Stimulated activated CD4-positive, alpha-beta T cell treated with anti-CD3 and anti-CD28 coated beads, Interleukin-2, amount 100 ng/mL, for 24 hours (primary cell): ENCODE data around the gene TACR1.
"Not testable (repeated sequence)": the region's sequence is repeated elsewhere in the genome, so short reads cannot be mapped to it uniquely, and the experiment has no call there.

Experiments
- DNase-seq, 2 donors: peaks; one replicate each; pipeline ENCODE4 v3.0.0-alpha.2; 2020

TACR1 gene

GRCh38 chr2:75076088-75076487 is 123.2 kb downstream of the TACR1 start:
- DNase-seq: no peak

GRCh38 chr2:75074708-75075107 is 124.6 kb downstream of the TACR1 start:
- DNase-seq: no peak

- DNase-seq: no peak
Observed at GRCh38 chr2:75074228-75074627, 125.1 kb downstream of the TACR1 start.

- DNase-seq: no peak
Observed at GRCh38 chr2:75071766-75072165, 127.6 kb downstream of the TACR1 start.

- no peak for DNase-seq
Observed at GRCh38 chr2:75068546-75068945, 130.8 kb downstream of the TACR1 start.

GRCh38 chr2:75067506-75067905 is 131.8 kb downstream of the TACR1 start:
- no peak for DNase-seq

- DNase-seq: no peak
Observed at GRCh38 chr2:75066121-75066902, 133.0 kb downstream of the TACR1 start.

- DNase-seq: no peak
Observed at GRCh38 chr2:75065402-75066008, 133.8 kb downstream of the TACR1 start.

GRCh38 chr2:75064691-75065396 is 134.5 kb downstream of the TACR1 start:
- DNase-seq: peak; percentile 60 to 66

GRCh38 chr2:75063906-75064305 is 135.4 kb downstream of the TACR1 start:
- DNase-seq: no peak

- DNase-seq: no peak
Observed at GRCh38 chr2:75058427-75058826, 140.9 kb downstream of the TACR1 start.

GRCh38 chr2:75057150-75057549 is 142.2 kb downstream of the TACR1 start:
- DNase-seq: not testable (repeated sequence)

- no peak for DNase-seq
Observed at GRCh38 chr2:75055820-75056675, 143.3 kb downstream of the TACR1 start.

GRCh38 chr2:75055142-75055819 is 144.0 kb downstream of the TACR1 start:
- no peak for DNase-seq

- DNase-seq: no peak
Observed at GRCh38 chr2:75054296-75054695, 145.0 kb downstream of the TACR1 start.

- DNase-seq: peak in 1 of 2 donors; percentile 1
Observed at GRCh38 chr2:75053484-75054112, 145.7 kb downstream of the TACR1 start.

- DNase-seq: no peak
Observed at GRCh38 chr2:75047992-75048625, 151.2 kb downstream of the TACR1 start.

GRCh38 chr2:75047189-75047991 is 151.9 kb downstream of the TACR1 start:
- no peak for DNase-seq

- no peak for DNase-seq
Observed at GRCh38 chr2:75045526-75046050, 153.7 kb downstream of the TACR1 start.

GRCh38 chr2:75044291-75044690 is 155.0 kb downstream of the TACR1 start:
- no peak for DNase-seq
